Amniotic stem cell (primary cell): ENCODE results near the gene TENM4.

ENCODE experiments used
- DNase-seq: peaks from one replicate; lab custom pipeline; 2025; lab: John Stamatoyannopoulos, UW

TENM4 gene

GRCh38 chr11:79447038-79447786 lies 6.4 kb upstream of the TENM4 start:
- DNase-seq, result no peak

- DNase-seq, result no peak
Measured at GRCh38 chr11:79444923-79445322, 4.1 kb upstream of the TENM4 start.

GRCh38 chr11:79441461-79441875 lies 638 bp upstream of the TENM4 start:
- DNase-seq, result no peak

GRCh38 chr11:79439886-79440570 lies 802 bp downstream of the TENM4 start:
- no peak for DNase-seq

- DNase-seq, result no peak
Measured at GRCh38 chr11:79439410-79439885, 1.4 kb downstream of the TENM4 start.

GRCh38 chr11:79438631-79439409 lies 2.0 kb downstream of the TENM4 start:
- DNase-seq, result no peak

GRCh38 chr11:79437981-79438630 lies 2.7 kb downstream of the TENM4 start:
- DNase-seq, result no peak

- no peak for DNase-seq
Measured at GRCh38 chr11:79437278-79437980, 3.4 kb downstream of the TENM4 start.

GRCh38 chr11:79436919-79437277 lies 3.9 kb downstream of the TENM4 start:
- DNase-seq, result no peak

- DNase-seq, result no peak
Measured at GRCh38 chr11:79434283-79434682, 6.5 kb downstream of the TENM4 start.

GRCh38 chr11:79432138-79432537 lies 8.7 kb downstream of the TENM4 start:
- no peak for DNase-seq

- no peak for DNase-seq
Measured at GRCh38 chr11:79431535-79431934, 9.3 kb downstream of the TENM4 start.

GRCh38 chr11:79430280-79430679 lies 10.6 kb downstream of the TENM4 start:
- DNase-seq, result no peak

- DNase-seq, result no peak
Measured at GRCh38 chr11:79428406-79428805, 12.4 kb downstream of the TENM4 start.

GRCh38 chr11:79427611-79428327 lies 13.1 kb downstream of the TENM4 start:
- no peak for DNase-seq

GRCh38 chr11:79427126-79427525 lies 13.7 kb downstream of the TENM4 start:
- no peak for DNase-seq

GRCh38 chr11:79425463-79425862 lies 15.4 kb downstream of the TENM4 start:
- DNase-seq, result no peak

- DNase-seq, result no peak
Measured at GRCh38 chr11:79423736-79424135, 17.1 kb downstream of the TENM4 start.

GRCh38 chr11:79422866-79423265 lies 18.0 kb downstream of the TENM4 start:
- no peak for DNase-seq

GRCh38 chr11:79421820-79422219 lies 19.0 kb downstream of the TENM4 start:
- no peak for DNase-seq

- DNase-seq, result no peak
Measured at GRCh38 chr11:79419120-79419519, 21.7 kb downstream of the TENM4 start.
